T-helper 2 cell treated with Interferon-gamma antibody and Interleukin-4, amounts not matched to agents 5 μg/mL and 100 μg/mL, for 36 hours (primary cell): ENCODE measurements around the gene FRS2.
A peak's percentile ranks its signal among the peaks of the same experiment; 100 is the strongest.

ENCODE experiments used
- DNase-seq: peaks from one replicate; pipeline ENCODE4 v3.0.0; 2021; ENCODE audit warnings: low spot score
- H3K27ac Mint-ChIP-seq: one replicate; pipeline ENCODE4 v1.8.0; 2021; ENCODE audit warnings: mild to moderate bottlenecking, mixed read lengths
- H3K27me3 Mint-ChIP-seq: one replicate; pipeline ENCODE4 v1.8.0; 2021; ENCODE audit warnings: low read depth, mixed read lengths
- H3K36me3 Mint-ChIP-seq: one replicate; pipeline ENCODE4 v1.8.0; 2021; ENCODE audit warnings: low read depth, mixed read lengths
- H3K4me1 Mint-ChIP-seq: one replicate; pipeline ENCODE4 v1.8.0; 2021; ENCODE audit warnings: low read depth, mixed read lengths
- H3K4me3 Mint-ChIP-seq: one replicate; pipeline ENCODE4 v1.8.0; 2022; ENCODE audit warnings: mild to moderate bottlenecking, moderate library complexity, mixed read lengths
- H3K9me3 Mint-ChIP-seq: one replicate; pipeline ENCODE4 v1.8.0; 2021; ENCODE audit warnings: mixed read lengths

Gene FRS2

GRCh38 chr12:69497308-69498026, 27.3 kb downstream of the FRS2 start:
- Mint-ChIP-seq H3K36me3 (peaks cover 2% of the 10 kb centered on the region), H3K4me3 (peak overlapping the region; percentile 30), H3K27ac (peak overlapping the region; percentile 56), H3K9me3 (no peaks in the 10 kb centered on the region), H3K4me1 (peaks cover 14% of the 10 kb centered on the region), H3K27me3 (no peaks in the 10 kb centered on the region)
- no peak for DNase-seq

GRCh38 chr12:69500631-69501030, 30.4 kb downstream of the FRS2 start:
- DNase-seq: no peak
- peaks cover 14% of the 10 kb centered on the region for H3K4me1 Mint-ChIP-seq
- H3K27ac Mint-ChIP-seq: no peak overlapping the region
- H3K4me3 Mint-ChIP-seq: no peak overlapping the region
- H3K9me3 Mint-ChIP-seq: no peaks in the 10 kb centered on the region
- H3K27me3 Mint-ChIP-seq: no peaks in the 10 kb centered on the region
- no peaks in the 10 kb centered on the region for H3K36me3 Mint-ChIP-seq

- Mint-ChIP-seq H3K36me3 (no peaks in the 10 kb centered on the region), H3K4me3 (no peak overlapping the region), H3K27ac (no peak overlapping the region), H3K4me1 (peaks cover 14% of the 10 kb centered on the region), H3K27me3 (no peaks in the 10 kb centered on the region), H3K9me3 (no peaks in the 10 kb centered on the region)
- DNase-seq: no peak
These were observed 31.1 kb downstream of the FRS2 start for GRCh38 chr12:69501154-69501895.

GRCh38 chr12:69502345-69503081, 32.3 kb downstream of the FRS2 start:
- H3K4me1 Mint-ChIP-seq: peaks cover 7% of the 10 kb centered on the region
- no peak for DNase-seq
- no peaks in the 10 kb centered on the region for H3K27me3 Mint-ChIP-seq
- no peak overlapping the region for H3K27ac Mint-ChIP-seq
- no peaks in the 10 kb centered on the region for H3K9me3 Mint-ChIP-seq
- H3K4me3 Mint-ChIP-seq: no peak overlapping the region
- H3K36me3 Mint-ChIP-seq: no peaks in the 10 kb centered on the region

GRCh38 chr12:69508091-69508490, 37.9 kb downstream of the FRS2 start:
- Mint-ChIP-seq H3K9me3 (no peaks in the 10 kb centered on the region), H3K4me3 (no peak overlapping the region), H3K27me3 (no peaks in the 10 kb centered on the region), H3K27ac (no peak overlapping the region), H3K4me1 (peaks cover 10% of the 10 kb centered on the region), H3K36me3 (peaks cover 2% of the 10 kb centered on the region)
- DNase-seq: no peak

GRCh38 chr12:69508621-69509020, 38.4 kb downstream of the FRS2 start:
- peaks cover 11% of the 10 kb centered on the region for H3K4me1 Mint-ChIP-seq
- H3K27ac Mint-ChIP-seq: no peak overlapping the region
- H3K9me3 Mint-ChIP-seq: no peaks in the 10 kb centered on the region
- H3K4me3 Mint-ChIP-seq: no peak overlapping the region
- H3K36me3 Mint-ChIP-seq: peaks cover 2% of the 10 kb centered on the region
- no peak for DNase-seq
- no peaks in the 10 kb centered on the region for H3K27me3 Mint-ChIP-seq

GRCh38 chr12:69509308-69509736, 39.1 kb downstream of the FRS2 start:
- Mint-ChIP-seq H3K36me3 (peaks cover 2% of the 10 kb centered on the region), H3K4me3 (no peak overlapping the region), H3K27ac (no peak overlapping the region), H3K27me3 (no peaks in the 10 kb centered on the region), H3K4me1 (peaks cover 11% of the 10 kb centered on the region), H3K9me3 (no peaks in the 10 kb centered on the region)
- no peak for DNase-seq

GRCh38 chr12:69509904-69510827, 40.0 kb downstream of the FRS2 start:
- Mint-ChIP-seq H3K27ac (no peak overlapping the region), H3K4me3 (no peak overlapping the region), H3K4me1 (peaks cover 18% of the 10 kb centered on the region), H3K36me3 (peaks cover 2% of the 10 kb centered on the region), H3K27me3 (no peaks in the 10 kb centered on the region), H3K9me3 (no peaks in the 10 kb centered on the region)
- no peak for DNase-seq

GRCh38 chr12:69511016-69511415, 40.8 kb downstream of the FRS2 start:
- Mint-ChIP-seq H3K9me3 (no peaks in the 10 kb centered on the region), H3K27ac (no peak overlapping the region), H3K4me1 (peaks cover 21% of the 10 kb centered on the region), H3K4me3 (no peak overlapping the region), H3K36me3 (peaks cover 2% of the 10 kb centered on the region), H3K27me3 (no peaks in the 10 kb centered on the region)
- DNase-seq: no peak

- H3K4me1 Mint-ChIP-seq: peaks cover 21% of the 10 kb centered on the region
- no peak overlapping the region for H3K4me3 Mint-ChIP-seq
- DNase-seq: no peak
- peaks cover 2% of the 10 kb centered on the region for H3K36me3 Mint-ChIP-seq
- no peaks in the 10 kb centered on the region for H3K27me3 Mint-ChIP-seq
- H3K27ac Mint-ChIP-seq: no peak overlapping the region
- no peaks in the 10 kb centered on the region for H3K9me3 Mint-ChIP-seq
These were observed 41.5 kb downstream of the FRS2 start for GRCh38 chr12:69511469-69512267.

- no peak overlapping the region for H3K4me3 Mint-ChIP-seq
- no peak for DNase-seq
- H3K9me3 Mint-ChIP-seq: no peaks in the 10 kb centered on the region
- peaks cover 2% of the 10 kb centered on the region for H3K36me3 Mint-ChIP-seq
- H3K27me3 Mint-ChIP-seq: no peaks in the 10 kb centered on the region
- H3K4me1 Mint-ChIP-seq: peaks cover 21% of the 10 kb centered on the region
- no peak overlapping the region for H3K27ac Mint-ChIP-seq
These were observed 42.6 kb downstream of the FRS2 start for GRCh38 chr12:69512820-69513219.

- H3K9me3 Mint-ChIP-seq: no peaks in the 10 kb centered on the region
- H3K27me3 Mint-ChIP-seq: no peaks in the 10 kb centered on the region
- H3K4me1 Mint-ChIP-seq: peaks cover 21% of the 10 kb centered on the region
- H3K27ac Mint-ChIP-seq: no peak overlapping the region
- peaks cover 2% of the 10 kb centered on the region for H3K36me3 Mint-ChIP-seq
- DNase-seq: no peak
- H3K4me3 Mint-ChIP-seq: no peak overlapping the region
These were observed 43.1 kb downstream of the FRS2 start for GRCh38 chr12:69513297-69513696.

- H3K4me1 Mint-ChIP-seq: peaks cover 20% of the 10 kb centered on the region
- H3K9me3 Mint-ChIP-seq: no peaks in the 10 kb centered on the region
- H3K36me3 Mint-ChIP-seq: peaks cover 2% of the 10 kb centered on the region
- H3K27ac Mint-ChIP-seq: no peak overlapping the region
- DNase-seq: no peak
- no peak overlapping the region for H3K4me3 Mint-ChIP-seq
- no peaks in the 10 kb centered on the region for H3K27me3 Mint-ChIP-seq
These were observed 43.9 kb downstream of the FRS2 start for GRCh38 chr12:69514111-69514510.
